Coronary artery (tissue), 2 donors: ENCODE measurements around the gene NUDCD2.
"Not testable (repeated sequence)": the region's sequence is repeated elsewhere in the genome, so short reads cannot be mapped to it uniquely, and the experiment has no call there.

Experiments
- DNase-seq: peaks from one replicate; pipeline ENCODE4 v3.0.0-alpha.2; 2017; ENCODE audit warnings: low spot score
- H3K27ac ChIP-seq, 2 donors: fragments of 200-600 bp; sonication (generic); one replicate each; pipeline ENCODE4 v1.5.1; 2016 to 2019
- H3K4me3 ChIP-seq: fragments of 200-600 bp; sonication (generic); 2 replicates; pipeline ENCODE4 v1.5.1; 2016; ENCODE audit warnings: mild to moderate bottlenecking, moderate library complexity
- TF ChIP-seq, protein P1 (sequence below): fragments of 200-600 bp; sonication (generic); IDR thresholded peaks from one replicate; pipeline ENCODE4 v1.5.1; 2019; ENCODE audit warnings: antibody characterized with exemption

NUDCD2 gene

DNA sequence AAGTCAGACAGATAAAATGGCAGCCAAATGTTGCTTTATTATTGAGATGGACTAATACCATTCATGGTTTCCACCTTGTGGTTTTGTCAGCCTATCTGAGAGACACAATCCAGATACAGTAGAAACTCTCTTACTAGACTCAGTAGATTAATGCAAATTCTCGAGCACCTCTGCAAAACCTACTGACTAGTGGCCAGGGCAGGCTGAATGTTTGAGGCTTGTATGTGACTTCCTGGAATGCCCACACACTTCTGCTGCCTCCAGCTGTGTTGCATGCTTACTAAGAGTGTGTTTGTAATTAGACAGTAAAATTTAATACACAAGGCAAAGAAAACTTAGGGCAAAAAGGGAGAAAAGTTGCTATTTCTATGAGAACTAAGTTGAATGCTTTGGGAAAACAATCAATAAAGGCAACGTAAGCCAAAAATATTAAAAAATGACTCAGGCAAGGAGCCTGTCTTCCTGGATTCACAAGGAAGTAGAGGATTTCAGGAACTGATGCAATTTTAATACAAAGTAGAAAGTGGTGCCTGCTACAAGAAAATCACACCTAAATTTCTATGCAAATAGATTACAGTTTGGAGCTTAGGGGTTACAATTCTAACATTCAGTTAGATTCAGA is 52.8 kb downstream of the NUDCD2 start:
- TF ChIP-seq, protein P1, sequence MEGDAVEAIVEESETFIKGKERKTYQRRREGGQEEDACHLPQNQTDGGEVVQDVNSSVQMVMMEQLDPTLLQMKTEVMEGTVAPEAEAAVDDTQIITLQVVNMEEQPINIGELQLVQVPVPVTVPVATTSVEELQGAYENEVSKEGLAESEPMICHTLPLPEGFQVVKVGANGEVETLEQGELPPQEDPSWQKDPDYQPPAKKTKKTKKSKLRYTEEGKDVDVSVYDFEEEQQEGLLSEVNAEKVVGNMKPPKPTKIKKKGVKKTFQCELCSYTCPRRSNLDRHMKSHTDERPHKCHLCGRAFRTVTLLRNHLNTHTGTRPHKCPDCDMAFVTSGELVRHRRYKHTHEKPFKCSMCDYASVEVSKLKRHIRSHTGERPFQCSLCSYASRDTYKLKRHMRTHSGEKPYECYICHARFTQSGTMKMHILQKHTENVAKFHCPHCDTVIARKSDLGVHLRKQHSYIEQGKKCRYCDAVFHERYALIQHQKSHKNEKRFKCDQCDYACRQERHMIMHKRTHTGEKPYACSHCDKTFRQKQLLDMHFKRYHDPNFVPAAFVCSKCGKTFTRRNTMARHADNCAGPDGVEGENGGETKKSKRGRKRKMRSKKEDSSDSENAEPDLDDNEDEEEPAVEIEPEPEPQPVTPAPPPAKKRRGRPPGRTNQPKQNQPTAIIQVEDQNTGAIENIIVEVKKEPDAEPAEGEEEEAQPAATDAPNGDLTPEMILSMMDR, result no peak
- no peak for DNase-seq
- H3K4me3 ChIP-seq, result no peak overlapping the region
- H3K27ac ChIP-seq, result no peak overlapping the region

DNA sequence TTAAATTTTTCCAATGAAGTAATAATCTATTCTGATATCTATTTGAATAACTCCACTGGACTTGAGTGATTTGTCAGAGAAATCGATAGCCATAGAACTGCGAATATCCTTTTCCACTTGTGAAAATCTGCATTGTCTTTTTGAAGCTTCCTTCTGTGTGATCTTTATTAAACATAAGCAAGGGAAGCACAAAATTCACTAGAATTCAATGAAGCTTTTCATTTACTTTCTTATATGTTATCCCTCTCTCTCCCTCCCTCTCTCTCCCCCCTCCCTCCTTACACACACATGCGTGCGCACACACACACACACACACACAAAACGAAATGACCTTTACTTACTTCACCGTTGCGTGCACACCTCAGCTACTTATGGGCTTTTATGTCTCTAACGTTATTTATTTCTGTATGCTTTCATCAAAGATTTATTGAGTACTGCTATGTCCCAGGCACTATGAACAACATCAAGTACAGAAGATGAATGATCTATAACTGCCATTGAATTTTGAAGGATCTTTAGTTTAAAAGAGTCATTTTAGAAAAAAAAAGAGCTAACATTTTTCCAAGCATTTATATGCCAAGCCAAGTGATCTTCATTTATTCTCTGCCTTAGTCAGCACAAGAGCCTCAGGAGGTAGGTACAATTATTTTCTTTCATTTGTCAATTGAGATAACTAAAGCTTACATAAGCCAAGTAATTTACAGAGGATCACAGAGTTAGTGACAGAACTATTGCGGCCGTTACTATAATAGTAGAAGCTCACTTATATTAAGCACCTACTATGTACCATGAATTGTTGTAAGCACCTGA is 55.3 kb downstream of the NUDCD2 start:
- DNase-seq, result no peak
- TF ChIP-seq, protein P1, result no peak
- Histone ChIP-seq H3K27ac (no peak overlapping the region), H3K4me3 (no peak overlapping the region)

DNA sequence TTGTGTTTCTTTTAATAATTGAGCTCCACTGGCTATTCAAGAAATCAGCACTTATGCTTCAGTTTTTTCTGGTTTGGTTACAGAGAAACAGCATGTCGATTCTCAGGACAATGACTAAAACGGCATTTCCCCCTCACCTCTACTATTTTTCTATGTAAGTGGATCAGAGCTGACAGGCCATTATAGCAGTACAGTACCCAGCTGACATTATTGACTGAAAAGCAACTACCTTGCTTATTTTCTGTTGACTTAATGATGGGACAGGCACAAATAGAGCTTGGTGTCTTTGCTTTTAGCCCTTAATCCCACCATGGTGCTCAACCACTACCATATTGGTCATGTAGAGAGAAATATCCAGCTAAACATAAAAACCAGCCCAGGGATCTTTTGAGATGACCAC is 57.9 kb downstream of the NUDCD2 start:
- Histone ChIP-seq H3K27ac (no peak overlapping the region), H3K4me3 (no peak overlapping the region)
- DNase-seq, result no peak
- TF ChIP-seq, protein P1, result no peak

DNA sequence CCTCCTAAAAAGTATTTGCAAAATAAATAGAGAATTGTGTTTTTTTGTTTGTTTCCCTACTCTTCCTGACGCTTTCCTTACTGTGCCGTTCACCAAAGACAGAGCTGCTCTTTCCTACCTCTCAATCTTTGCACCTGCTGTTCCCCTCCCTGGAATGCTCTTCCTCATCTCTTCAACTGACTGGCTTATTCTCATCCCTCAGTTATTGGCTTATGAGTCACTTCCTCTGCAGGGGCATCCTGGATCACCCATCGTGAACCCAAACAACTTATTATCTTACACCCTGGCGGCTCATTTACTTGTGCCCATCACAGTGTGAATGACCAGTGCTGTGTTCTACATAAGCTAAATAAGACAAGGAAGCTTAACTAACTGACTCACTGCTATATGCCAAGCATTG is 58.6 kb downstream of the NUDCD2 start:
- no peak overlapping the region for H3K4me3 ChIP-seq
- TF ChIP-seq, protein P1, result no peak
- no peak overlapping the region for H3K27ac ChIP-seq
- no peak for DNase-seq

DNA sequence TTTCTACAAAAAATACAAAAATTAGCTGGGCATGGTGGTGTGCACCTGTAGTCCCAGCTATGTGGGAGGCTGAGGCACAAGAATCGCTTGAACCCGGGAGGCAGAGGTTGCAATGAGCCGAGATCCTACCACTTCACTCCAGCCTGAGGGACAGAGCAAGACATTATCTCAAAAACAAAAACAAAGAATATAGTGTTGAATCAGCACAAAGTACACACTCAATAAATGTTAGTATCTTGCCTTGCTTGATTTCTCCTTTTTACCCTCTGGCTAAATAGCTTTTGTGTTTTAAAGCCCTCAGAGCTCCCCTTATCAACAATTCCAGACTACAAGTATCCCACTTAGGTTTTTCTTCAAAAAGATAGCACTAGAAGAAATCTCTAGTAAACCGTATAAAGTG is 60.0 kb downstream of the NUDCD2 start:
- H3K4me3 ChIP-seq, result no peak overlapping the region
- no peak for DNase-seq
- no peak overlapping the region for H3K27ac ChIP-seq
- TF ChIP-seq, protein P1, result no peak

DNA sequence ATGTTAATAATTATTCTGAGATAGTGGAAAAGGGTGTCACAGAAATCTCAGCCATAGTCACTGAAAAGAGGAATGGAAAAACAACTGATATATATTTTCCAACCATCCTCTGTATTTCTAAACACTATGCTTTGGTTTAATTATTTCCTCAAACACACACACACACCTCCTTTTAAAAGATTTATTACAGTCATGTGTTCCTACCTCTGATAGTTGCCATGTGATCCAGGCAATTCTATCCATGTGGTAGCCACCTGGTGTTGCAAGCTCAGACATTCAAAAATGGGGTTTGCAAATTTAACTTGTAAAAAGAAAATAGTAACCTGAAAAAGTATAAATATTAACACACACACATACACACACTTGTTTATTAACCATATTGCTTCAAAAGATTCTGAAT is 62.5 kb downstream of the NUDCD2 start:
- TF ChIP-seq, protein P1, result no peak
- no peak for DNase-seq
- no peak overlapping the region for H3K27ac ChIP-seq
- H3K4me3 ChIP-seq, result no peak overlapping the region

DNA sequence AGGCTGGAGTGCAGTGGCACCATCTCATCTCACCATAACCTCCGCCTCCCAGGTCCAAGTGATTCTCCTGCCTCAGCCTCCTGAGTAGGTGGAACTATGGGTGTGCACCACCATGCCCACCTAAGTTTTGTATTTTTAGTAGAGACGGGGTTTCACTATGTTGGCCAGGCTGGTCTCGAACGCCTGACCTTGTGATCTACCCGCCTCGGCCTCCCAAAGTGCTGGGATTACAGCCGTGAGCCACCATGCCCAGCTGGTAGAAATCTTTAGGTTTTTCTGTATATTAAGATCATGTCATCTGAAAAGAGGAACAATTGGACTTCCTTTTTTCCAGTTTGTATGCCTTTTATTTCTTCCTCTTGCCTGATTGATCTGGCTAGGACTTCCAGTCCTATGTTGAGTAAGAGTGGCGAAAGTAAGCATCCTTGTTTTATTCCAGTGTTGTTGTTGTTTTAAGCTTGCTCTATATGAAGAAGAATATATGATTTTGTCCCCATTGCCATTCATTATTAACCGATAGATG is 63.0 kb downstream of the NUDCD2 start:
- not testable (repeated sequence) for DNase-seq, H3K27ac ChIP-seq, H3K4me3 ChIP-seq
